ENCODE measurements around the gene PTPRN2.

Gene PTPRN2

DNA sequence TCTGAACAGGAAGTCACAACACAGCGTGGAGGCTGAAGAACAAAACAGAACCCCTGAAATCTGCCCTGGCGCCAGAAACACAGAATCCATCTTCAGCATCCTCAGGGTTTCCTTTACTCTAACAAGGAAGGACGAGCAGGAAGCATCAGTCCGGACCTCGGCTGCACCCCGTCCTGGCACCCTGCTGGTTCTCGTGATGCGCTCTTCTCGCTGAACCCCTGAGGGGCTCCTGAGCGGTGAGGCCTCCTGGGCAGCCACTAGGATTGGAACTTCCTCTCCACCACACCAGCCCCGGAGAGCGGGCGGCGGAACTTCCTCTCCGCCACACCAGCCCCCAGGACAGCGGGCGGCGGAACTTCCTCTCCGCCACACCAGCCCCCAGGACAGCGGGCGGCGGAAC is 461.9 kb downstream of the PTPRN2 start:
- no peak for DNase-seq (ENCODE audit: low read depth in 4 of 4, low spot score in 1 of 4)

DNA sequence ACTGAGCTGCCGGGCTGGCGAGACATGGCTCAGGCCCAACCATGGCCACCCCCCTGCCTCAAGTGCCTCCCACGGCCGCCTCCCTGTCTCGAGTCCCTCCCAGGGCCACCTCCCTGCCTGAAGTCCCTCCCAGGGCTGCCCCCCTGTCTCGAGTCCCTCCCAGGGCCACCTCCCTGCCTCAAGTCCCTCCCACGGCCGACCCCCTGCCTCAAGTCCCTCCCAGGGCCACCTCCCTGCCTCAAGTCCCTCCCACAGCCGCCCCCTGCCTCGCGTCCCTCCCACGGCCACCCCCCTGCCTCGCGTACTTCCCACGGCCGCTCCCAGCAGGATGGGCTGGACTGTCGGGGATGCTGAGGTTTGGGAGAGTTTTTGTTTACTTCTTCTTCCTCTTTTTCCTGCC is 462.5 kb downstream of the PTPRN2 start:
- no peak for DNase-seq (ENCODE audit: low read depth in 4 of 4, low spot score in 1 of 4)

DNA sequence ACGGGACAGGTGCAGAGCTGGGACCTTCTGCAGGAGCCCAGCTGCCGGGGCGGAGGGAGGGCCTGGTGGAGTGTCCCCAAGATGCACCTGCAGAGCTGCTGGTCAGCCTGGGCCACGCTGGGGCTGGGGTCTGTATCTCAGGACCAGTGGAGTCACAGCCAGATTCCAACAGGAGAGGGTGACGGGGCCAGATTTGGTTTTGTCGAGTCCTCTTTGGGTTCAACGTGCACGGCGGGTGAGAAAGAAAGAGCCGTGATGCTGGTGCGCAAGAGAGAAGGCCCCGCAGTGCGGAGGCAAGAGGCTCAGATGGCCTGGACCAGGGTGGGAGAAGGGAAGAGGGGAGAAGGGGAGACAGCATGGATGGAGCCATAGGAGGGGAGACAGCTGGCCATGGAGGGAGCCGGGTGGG is 462.9 kb downstream of the PTPRN2 start:
- no peak for DNase-seq (ENCODE audit: low read depth in 4 of 4, low spot score in 1 of 4)

DNA sequence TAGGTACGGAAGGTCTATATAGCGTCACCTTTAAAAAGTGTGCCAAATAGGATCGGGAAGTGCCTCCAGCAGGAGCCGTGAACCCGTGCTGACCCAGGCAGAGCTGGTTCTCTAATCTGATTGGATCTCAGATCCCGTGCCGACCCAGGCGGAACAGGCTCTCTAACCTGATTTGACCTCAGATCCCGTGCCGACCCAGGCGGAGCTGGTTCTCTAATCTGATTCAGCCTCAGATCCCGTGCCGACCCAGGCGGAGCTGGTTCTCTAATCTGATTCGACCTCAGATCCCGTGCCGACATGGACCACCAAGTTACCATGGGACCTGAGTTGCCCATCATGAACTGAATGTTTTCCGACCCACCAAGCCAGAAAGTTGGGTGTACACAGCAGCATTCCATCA is 463.9 kb downstream of the PTPRN2 start:
- no peak for DNase-seq (ENCODE audit: low read depth in 4 of 4, low spot score in 1 of 4)

DNA sequence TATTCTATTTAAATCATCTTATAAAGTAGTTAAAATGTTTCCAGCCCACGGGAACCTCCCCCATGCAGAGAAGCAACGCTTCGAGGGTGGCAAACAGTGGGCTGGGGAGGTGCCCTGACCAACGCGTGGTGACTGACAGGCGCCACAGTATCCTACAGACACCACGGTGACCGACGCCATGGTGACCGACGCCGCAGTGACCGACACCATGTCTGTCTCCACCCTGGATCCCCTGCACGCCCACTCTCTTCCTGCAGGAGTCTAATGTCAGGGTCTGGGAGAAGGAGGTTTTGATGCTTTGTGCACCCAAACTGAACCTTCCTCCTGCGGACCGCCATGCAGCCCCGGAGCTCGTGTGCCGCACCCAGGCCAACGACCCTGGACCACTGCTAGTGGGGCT is 464.4 kb downstream of the PTPRN2 start:
- DNase-seq (ENCODE audit: low read depth in 4 of 4, low spot score in 1 of 4): no peak

DNA sequence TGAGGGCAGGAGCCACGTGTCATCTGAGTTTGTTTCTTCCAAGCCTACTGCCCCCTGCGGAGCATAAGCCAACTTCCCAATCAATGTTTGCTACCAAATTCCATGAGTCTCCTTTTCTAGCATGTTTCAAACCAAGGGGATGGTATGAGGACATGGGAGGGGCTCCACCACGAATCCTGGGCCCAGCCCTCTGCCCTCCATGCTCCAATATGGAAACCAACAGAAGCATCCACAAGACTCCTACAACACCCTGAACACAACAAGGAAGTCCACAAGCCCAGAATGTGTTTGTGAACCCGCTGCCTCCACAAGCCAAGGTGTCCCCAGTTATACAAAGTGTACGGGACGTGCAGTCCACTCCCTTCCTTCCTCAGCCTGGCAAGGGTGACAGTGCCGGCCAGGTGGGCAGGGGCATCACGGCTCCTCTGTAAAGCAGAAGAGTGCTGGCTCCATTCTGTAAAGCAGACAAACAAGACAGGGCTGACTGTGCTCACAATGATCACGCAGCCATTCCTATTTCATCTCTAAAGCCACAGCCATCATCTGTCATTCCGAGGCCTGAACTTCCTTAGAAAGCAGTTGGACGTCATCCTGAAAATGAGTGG is 466.1 kb downstream of the PTPRN2 start:
- DNase-seq (ENCODE audit: low read depth in 4 of 4, low spot score in 1 of 4): no peak

DNA sequence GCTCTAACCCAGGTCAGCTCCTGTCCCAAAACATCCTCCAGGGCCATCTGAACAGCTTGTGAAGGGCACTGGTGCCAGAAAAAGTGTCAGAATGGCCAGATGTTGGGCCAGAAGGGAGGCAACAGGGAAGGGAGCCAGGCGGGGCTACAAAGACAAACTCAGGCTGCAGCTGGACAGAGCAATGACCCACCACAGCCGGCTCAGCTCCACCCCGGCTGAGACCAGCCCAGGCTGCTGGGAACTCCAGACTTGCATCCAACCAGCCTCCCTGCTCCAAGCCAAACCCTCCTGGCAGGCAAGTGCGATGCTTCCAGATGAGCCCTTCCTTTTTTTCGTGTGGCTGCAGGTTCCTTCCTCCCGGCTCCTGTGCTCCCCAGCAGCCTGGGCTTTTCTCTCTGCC is 466.9 kb downstream of the PTPRN2 start:
- no peak for DNase-seq (ENCODE audit: low read depth in 4 of 4, low spot score in 1 of 4)

DNA sequence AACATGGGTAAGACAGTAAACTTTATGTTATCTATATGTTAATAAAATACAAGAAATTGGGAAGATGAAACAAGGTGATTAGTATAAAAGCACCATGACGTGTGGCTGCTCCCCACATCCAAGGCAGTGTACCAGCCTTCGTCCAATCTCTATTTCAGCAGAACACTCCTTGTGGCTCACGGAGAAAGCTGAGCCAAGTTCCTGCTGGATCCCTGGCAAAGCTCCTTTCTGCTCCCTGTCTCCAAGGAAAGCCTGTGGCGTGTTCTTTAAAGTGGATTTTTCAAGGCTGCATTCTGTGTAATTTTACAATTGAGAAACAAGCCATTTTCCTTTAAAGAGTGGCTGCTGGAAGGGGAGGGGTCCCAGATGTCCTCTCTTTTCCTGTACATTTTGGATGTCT is 467.3 kb downstream of the PTPRN2 start:
- DNase-seq (ENCODE audit: low read depth in 4 of 4, low spot score in 1 of 4): no peak

DNA sequence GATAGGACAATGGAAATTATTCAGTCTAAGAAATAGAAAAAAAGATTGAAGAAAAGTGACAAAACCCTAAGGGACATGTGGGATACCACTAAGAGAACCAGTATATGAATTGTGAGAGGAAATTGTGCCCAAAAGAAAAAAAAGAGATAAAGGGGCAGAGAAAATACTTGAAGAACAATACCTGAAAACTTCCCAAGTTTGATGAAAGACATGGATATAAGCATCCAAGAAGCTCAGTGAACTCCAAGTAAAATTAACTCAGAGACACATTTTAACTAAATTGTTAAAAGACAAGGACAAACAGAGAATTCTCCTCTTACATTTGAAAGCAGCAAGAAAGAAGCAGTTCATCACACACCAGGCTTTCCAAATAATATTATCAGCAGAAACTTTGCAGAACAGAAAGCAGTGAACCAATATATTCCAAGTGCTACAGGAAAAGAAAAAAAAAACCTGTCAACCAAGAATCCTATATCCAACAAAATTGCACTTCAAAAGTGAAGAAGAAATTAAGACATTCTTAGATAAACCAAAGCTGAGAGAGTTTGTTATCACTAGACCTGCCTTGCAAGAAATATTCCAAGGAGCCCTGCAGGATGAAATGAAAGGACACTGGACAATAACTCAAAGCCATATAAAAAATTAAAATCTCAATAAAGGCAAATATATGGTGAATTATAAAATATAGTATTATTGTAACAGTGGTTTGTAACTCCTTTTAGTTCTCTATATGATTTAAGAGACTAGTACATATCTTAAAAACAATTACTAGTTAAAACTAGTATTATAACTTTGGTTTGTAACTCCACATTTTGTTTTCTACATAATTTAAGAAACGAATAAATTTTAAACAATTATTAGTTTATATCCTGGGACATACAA is 470.0 kb downstream of the PTPRN2 start:
- DNase-seq (ENCODE audit: low read depth in 4 of 4, low spot score in 1 of 4): no peak

DNA sequence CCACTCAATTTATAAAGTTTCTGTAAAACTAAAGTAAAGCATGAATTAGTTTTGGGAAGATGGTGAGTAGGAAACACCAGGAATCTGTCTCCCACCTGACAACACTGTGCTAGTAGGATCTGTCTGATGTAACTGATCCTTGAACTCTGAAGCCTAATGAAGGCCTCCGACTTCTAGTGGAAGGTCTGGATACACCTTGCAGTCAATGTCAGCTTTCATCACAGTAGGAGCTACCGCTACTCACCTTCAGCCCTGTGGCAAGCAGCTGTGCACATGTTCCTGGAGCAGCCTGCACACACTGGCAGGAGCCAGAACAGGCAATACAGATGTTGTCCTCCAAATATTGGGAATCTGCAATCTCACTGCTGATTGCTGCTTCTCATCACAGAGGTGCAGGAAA is 471.4 kb downstream of the PTPRN2 start:
- DNase-seq (ENCODE audit: low read depth in 4 of 4, low spot score in 1 of 4): no peak

DNA sequence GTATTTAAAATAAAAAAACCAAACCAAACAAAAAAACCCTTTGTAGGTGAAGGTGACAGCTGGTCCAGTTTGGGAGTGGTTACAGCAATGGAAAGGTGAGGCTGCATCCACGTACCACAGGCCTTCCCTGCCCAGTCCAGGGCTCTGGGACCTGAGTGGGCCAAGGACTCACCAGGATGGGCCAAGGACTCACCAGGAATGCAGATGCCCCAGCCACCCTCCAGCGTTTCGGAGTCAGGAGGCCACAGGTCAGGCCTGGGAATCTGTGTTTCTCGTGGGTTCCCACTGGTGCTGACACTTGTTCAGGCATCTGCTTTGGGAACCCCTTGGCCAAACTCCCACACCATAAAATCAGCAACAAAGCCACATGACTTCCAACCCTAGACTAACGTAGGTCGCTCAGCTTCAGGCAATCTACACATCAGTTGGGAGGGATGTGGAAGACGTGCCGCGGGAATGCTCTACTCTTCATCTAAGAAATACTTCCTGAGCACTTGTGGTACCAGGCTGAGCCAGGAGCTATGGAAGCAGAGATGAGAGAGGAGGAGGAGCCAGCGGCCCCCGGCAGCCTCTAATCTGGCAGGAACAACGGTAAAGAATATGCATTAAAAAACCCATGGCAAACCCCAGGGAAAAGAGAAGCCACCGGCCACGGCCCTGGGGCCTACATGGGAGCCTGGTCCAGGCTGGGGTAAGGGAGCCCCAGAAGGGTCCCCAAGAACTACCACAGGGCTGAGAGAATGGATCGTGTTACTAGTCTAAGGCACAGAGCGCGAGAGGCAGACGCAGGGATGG is 473.4 kb downstream of the PTPRN2 start:
- no peak for DNase-seq (ENCODE audit: low read depth in 4 of 4, low spot score in 1 of 4)

DNA sequence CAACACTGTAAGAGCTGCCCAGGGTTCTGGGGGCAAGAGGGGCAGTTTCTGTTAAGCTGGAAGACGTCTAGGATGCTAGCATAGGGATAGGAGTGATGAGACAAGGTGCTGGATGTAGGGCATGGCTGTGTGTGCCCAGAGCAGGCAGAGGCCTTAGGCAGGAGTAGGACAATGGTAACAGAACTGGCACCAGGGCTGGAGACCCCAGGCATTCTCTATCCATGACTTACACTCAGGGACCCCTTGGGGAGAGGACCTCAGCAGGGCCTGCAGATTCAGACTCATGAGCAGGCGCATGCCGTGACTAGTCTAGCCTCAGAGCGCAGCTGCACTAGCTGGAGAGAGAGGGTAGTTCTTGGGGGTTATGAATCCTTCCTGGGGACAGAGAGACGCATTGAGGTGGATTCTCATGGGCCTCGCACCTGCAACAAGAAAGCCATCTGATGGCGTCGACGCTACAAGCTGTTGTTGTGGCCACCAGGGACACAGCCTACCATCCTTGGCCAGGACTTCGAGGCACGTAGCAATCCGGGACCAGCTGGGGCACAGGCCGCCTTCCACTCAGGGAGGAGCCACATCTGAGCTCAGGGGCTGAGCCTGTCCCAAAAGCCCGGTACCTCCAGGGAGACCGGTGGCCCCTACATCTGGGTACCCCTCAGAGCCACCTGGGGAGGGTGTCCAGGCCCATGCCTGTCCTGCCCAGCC is 474.1 kb downstream of the PTPRN2 start:
- DNase-seq (ENCODE audit: low read depth in 4 of 4, low spot score in 1 of 4): no peak

DNA sequence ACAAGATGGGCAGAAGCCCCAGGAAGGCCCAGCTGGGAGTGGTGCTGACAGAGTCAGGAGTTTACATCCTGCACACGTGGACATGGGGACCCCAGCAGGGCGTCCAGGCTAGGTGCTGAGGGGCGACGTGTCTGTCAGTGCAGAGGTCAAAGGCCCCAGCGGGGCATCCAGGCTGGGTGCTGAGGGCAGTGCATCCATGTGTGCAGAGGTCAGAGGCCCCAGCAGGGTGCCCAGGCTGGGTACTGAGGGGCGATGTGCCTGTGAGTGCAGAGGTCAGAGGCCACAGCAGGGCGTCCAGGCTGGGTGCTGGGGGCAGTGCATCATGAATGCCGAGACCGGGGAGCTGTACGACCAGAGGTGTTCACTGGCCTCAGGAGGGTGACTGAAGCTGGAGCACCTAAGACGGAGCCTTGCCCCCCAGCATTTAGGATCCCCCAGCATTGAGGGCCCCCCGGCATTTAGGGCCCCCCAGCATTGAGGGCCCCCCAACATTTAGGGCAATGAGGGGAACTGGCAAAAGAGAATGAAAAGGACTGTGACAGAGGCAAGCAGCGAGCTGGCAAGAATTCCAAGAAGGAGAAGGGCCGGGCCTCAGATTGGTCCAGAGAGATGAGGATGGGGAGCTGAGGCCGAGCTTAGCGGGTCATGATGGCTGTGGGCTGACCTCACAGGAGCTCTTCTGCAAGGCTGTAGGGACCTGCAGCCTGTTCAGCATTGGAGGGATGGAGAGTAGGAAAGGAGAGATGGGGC is 474.9 kb downstream of the PTPRN2 start:
- DNase-seq (ENCODE audit: low read depth in 4 of 4, low spot score in 1 of 4): no peak

DNA sequence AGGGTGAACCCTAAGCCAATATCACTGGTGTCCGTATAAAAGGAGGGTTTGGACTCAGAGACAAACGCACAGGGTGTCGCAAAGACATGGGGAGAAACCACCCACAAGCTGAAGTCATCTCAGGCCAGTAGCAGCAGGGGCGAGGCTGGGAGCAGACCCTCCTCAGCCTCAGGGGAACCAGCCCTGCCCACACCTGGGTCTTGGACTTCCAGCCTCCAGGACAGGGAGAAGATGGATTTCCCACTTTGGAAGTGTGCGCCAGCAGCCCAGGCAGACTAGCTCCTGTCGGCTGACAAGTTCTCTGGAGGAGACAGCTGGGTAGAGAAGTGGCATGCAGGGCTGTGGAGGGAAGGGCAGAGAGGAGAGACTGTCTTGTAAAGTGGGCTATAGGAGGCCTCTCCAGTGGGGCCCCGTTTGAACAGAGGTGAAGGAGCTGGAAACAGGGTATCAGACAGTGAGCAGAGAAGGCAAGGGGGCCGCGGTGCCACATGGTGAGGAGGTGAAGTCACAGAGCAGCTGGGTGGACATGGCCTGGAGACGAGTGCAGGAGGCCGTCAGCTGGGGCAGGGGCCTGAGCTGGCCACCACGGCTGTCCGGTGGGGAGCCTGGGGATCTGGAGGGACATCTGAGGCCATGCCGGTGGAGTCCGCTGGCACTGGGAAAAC is 475.6 kb downstream of the PTPRN2 start:
- DNase-seq (ENCODE audit: low read depth in 4 of 4, low spot score in 1 of 4): no peak

DNA sequence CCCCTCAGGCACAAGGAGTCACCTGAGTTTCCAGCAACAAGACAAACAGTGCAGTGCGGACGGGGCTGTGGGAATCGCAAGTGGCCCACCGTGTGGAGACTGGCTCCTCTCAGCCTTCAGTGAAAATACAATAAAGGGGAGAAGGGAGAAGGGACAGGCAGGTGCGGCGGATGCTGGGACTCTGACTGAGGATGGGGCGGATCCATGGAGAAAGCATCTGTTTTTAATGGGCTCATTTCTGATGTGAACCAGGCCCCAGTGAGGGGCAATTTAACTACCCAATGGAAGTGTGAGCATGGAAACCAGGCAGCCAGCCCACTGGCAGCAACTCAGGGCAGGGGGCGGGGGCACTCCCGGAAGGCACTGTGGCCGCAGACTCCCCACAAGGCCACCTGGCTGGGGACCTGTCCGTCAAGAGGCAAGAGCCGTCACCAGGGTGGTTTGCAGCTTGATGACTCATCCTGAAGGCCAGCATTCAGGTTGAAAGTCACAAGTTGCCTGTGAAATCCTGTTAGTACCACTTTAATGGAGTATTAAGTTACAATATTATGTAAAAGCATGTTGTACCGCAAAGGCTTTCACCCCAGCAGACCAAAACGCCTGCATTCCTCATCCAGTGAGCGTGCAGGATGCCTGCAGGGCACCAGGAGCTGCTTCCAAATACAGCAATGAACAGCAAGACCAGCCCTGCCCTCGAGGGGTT is 476.4 kb downstream of the PTPRN2 start:
- no peak for DNase-seq (ENCODE audit: low read depth in 4 of 4, low spot score in 1 of 4)

DNA sequence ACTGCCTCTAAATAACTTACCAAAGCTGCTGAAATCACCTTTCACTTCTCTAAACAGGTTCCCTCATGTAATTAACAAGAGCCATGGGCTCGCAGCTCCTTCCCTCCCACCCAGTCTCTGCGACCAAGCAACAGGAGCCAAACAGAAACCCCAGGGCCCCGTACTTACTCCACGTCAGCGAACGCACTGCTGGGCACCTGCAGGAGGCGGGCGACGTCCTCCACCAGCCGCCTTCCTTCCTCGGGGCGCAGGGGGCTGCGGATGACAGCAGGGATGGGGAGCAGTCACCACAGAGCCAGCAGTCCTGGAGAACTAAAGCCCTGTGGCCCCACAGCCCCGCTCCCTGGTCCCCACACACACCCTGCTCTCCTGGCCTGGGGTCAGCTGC is 477.0 kb downstream of the PTPRN2 start:
- no peak for DNase-seq (ENCODE audit: low read depth in 4 of 4, low spot score in 1 of 4)

DNA sequence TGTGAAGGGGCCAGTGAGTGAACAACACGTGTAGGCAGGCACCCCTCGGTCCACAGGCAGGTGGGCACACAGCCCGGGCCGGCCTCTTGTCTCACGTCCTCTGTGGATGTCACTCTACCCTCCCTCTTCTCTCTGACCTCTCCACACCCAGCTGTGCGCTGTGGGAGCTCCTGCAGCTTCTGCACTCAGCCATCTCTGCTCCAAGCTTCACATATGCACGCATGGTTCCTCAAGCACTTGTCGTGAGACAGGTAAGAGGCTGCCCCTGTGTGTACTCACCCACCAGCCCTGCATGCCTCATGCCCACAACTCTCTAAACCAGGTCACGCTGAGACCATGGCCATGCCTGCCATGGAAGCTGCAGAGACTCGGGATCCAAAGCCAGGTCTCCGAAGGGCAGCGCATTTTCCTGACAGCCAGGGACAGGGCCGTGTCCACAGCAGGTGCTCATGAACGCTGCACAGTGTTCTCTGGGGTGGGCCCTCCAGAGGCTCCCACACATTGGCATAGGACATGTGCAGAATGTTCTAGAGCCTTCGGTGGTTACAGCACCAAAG is 477.5 kb downstream of the PTPRN2 start:
- DNase-seq (ENCODE audit: low read depth in 4 of 4, low spot score in 1 of 4): no peak

DNA sequence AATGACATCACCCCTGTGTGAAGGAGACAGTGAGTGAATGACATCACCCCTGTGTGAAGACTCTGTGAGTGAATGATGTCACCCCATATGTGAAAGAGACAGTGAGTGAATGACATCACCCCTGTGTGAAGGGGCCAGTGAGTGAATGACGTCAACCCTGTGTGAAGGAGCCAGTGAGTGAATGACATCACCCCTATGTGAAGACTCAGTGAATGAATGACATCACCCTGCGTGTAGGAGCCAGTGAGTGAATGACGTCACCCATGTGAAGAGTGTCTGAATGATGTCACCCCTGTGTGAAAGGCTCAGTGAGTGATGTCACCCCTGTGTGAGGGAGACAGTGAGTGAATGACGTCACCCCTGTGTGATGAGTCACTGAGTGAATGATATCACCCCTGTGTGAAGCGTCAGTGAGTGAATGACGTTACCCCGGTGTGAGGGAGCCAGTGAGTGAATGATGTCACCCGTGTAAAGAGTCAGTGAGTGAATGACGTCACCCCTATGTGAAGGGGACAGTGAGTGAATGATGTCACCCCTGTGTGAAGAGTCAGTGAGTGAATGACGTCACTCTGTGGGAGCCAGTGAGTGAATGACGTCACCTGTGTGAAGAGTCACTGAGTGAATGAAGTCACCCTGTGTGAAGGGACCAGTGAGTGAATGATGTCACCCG is 478.1 kb downstream of the PTPRN2 start:
- DNase-seq (ENCODE audit: low read depth in 4 of 4, low spot score in 1 of 4): no peak
